Measurements from ENCODE around the gene UCP2.
A peak's percentile ranks its signal among the peaks of the same experiment; 100 is the strongest.

Gene UCP2

GRCh38 chr11:73957654-73958361 is 24.8 kb downstream of the UCP2 start:
- no peak overlapping the region for H3K4me2 ChIP-seq (ENCODE audit: low read length)
- no peak overlapping the region for H3K18ac ChIP-seq (ENCODE audit: low read length)
- no peak overlapping the region for H2BK120ac ChIP-seq (ENCODE audit: low read depth, low read length)
- no peak overlapping the region for H2BK15ac ChIP-seq (replicated peaks; ENCODE audit: low read depth)
- no CpG with 5 or more reads among the region's 25 CpGs for WGBS (ENCODE audit: extremely low coverage, insufficient coverage, low lambda C conversion rate)
- H3K79me2 ChIP-seq (ENCODE audit: control insufficient read depth, insufficient read depth, low read length) = no peaks in the 10 kb centered on the region
- no peak overlapping the region for H2AK5ac ChIP-seq (ENCODE audit: low read length)
- H2BK5ac ChIP-seq (ENCODE audit: low read length) = no peak overlapping the region
- no peak for DNase-seq
- no peak overlapping the region for H3K27ac ChIP-seq (ENCODE audit: low read depth, low read length)
- H3K23ac ChIP-seq (ENCODE audit: low read length) = peak overlapping the region; percentile 30
- no peak overlapping the region for H3K9ac ChIP-seq (ENCODE audit: low read length)
- no peak overlapping the region for H4K8ac ChIP-seq (ENCODE audit: low read depth, low read length)
- H3K27me3 ChIP-seq (ENCODE audit: insufficient read depth, low read length, poor library complexity) = no peaks in the 10 kb centered on the region
- H3K4me3 ChIP-seq (ENCODE audit: low read length) = no peak overlapping the region
- H4K5ac ChIP-seq (ENCODE audit: low read length) = no peak overlapping the region
- peaks cover 1% of the 10 kb centered on the region for H3K36me3 ChIP-seq (ENCODE audit: control insufficient read depth, insufficient read depth, low read length)
- H3K56ac ChIP-seq (ENCODE audit: low read length) = no peak overlapping the region
- H3K4ac ChIP-seq (ENCODE audit: low read depth, low read length) = no peak overlapping the region
- H3K4me1 ChIP-seq (ENCODE audit: control insufficient read depth, low read depth, low read length) = peaks cover 1% of the 10 kb centered on the region
- no peaks in the 10 kb centered on the region for H3K79me1 ChIP-seq (ENCODE audit: low read length)

- H3K23ac ChIP-seq (ENCODE audit: low read length) = no peak overlapping the region
- peaks cover 1% of the 10 kb centered on the region for H3K36me3 ChIP-seq (ENCODE audit: control insufficient read depth, insufficient read depth, low read length)
- no peaks in the 10 kb centered on the region for H3K79me1 ChIP-seq (ENCODE audit: low read length)
- no peak overlapping the region for H3K4ac ChIP-seq (ENCODE audit: low read depth, low read length)
- DNase-seq = no peak
- no peak overlapping the region for H3K4me2 ChIP-seq (ENCODE audit: low read length)
- no peak overlapping the region for H3K4me3 ChIP-seq (ENCODE audit: low read length)
- no peak overlapping the region for H3K18ac ChIP-seq (ENCODE audit: low read length)
- H2BK5ac ChIP-seq (ENCODE audit: low read length) = no peak overlapping the region
- no CpG with 5 or more reads among the region's 29 CpGs for WGBS (ENCODE audit: extremely low coverage, insufficient coverage, low lambda C conversion rate)
- no peak overlapping the region for H2BK120ac ChIP-seq (ENCODE audit: low read depth, low read length)
- H2BK15ac ChIP-seq (replicated peaks; ENCODE audit: low read depth) = no peak overlapping the region
- no peak overlapping the region for H2AK5ac ChIP-seq (ENCODE audit: low read length)
- no peaks in the 10 kb centered on the region for H3K27me3 ChIP-seq (ENCODE audit: insufficient read depth, low read length, poor library complexity)
- no peak overlapping the region for H3K56ac ChIP-seq (ENCODE audit: low read length)
- no peak overlapping the region for H3K9ac ChIP-seq (ENCODE audit: low read length)
- H3K27ac ChIP-seq (ENCODE audit: low read depth, low read length) = no peak overlapping the region
- H3K79me2 ChIP-seq (ENCODE audit: control insufficient read depth, insufficient read depth, low read length) = no peaks in the 10 kb centered on the region
- H4K5ac ChIP-seq (ENCODE audit: low read length) = no peak overlapping the region
- peaks cover 1% of the 10 kb centered on the region for H3K4me1 ChIP-seq (ENCODE audit: control insufficient read depth, low read depth, low read length)
- no peak overlapping the region for H4K8ac ChIP-seq (ENCODE audit: low read depth, low read length)
Observed at GRCh38 chr11:73956876-73957653, 25.6 kb downstream of the UCP2 start.

- H2BK120ac ChIP-seq (ENCODE audit: low read depth, low read length) = no peak overlapping the region
- no peaks in the 10 kb centered on the region for H3K4me1 ChIP-seq (ENCODE audit: control insufficient read depth, low read depth, low read length)
- H3K36me3 ChIP-seq (ENCODE audit: control insufficient read depth, insufficient read depth, low read length) = no peaks in the 10 kb centered on the region
- H3K23ac ChIP-seq (ENCODE audit: low read length) = no peak overlapping the region
- no peak overlapping the region for H4K8ac ChIP-seq (ENCODE audit: low read depth, low read length)
- H2BK15ac ChIP-seq (replicated peaks; ENCODE audit: low read depth) = no peak overlapping the region
- no peak overlapping the region for H2AK5ac ChIP-seq (ENCODE audit: low read length)
- no peak overlapping the region for H3K27ac ChIP-seq (ENCODE audit: low read depth, low read length)
- H3K4ac ChIP-seq (ENCODE audit: low read depth, low read length) = no peak overlapping the region
- no peaks in the 10 kb centered on the region for H3K27me3 ChIP-seq (ENCODE audit: insufficient read depth, low read length, poor library complexity)
- no peak overlapping the region for H3K18ac ChIP-seq (ENCODE audit: low read length)
- DNase-seq = no peak
- H3K4me3 ChIP-seq (ENCODE audit: low read length) = no peak overlapping the region
- H3K4me2 ChIP-seq (ENCODE audit: low read length) = no peak overlapping the region
- no CpG with 5 or more reads among the region's 7 CpGs for WGBS (ENCODE audit: extremely low coverage, insufficient coverage, low lambda C conversion rate)
- H2BK5ac ChIP-seq (ENCODE audit: low read length) = no peak overlapping the region
- no peak overlapping the region for H3K9ac ChIP-seq (ENCODE audit: low read length)
- no peak overlapping the region for H3K56ac ChIP-seq (ENCODE audit: low read length)
- no peaks in the 10 kb centered on the region for H3K79me1 ChIP-seq (ENCODE audit: low read length)
- no peaks in the 10 kb centered on the region for H3K79me2 ChIP-seq (ENCODE audit: control insufficient read depth, insufficient read depth, low read length)
- H4K5ac ChIP-seq (ENCODE audit: low read length) = no peak overlapping the region
Observed at GRCh38 chr11:73951797-73952196, 30.8 kb downstream of the UCP2 start.

- Histone ChIP-seq H3K56ac (ENCODE audit: low read length) (peak within 1 kb of the TSS; percentile 19), H3K4me1 (ENCODE audit: control insufficient read depth, low read depth, low read length) (no peaks in the 10 kb centered on the region), H3K4me3 (ENCODE audit: low read length) (no peak within 1 kb of the TSS), H3K79me1 (ENCODE audit: low read length) (no peaks in the 10 kb centered on the region), H3K27me3 (ENCODE audit: insufficient read depth, low read length, poor library complexity) (no peaks in the 10 kb centered on the region), H4K8ac (ENCODE audit: low read depth, low read length) (no peak within 1 kb of the TSS), H3K27ac (ENCODE audit: low read depth, low read length) (no peak within 1 kb of the TSS), H2BK15ac (replicated peaks; ENCODE audit: low read depth) (no peak within 1 kb of the TSS), H2BK5ac (ENCODE audit: low read length) (no peak within 1 kb of the TSS), H2BK120ac (ENCODE audit: low read depth, low read length) (no peak within 1 kb of the TSS), H3K18ac (ENCODE audit: low read length) (no peak within 1 kb of the TSS), H3K79me2 (ENCODE audit: control insufficient read depth, insufficient read depth, low read length) (no peaks in the 10 kb centered on the region), H3K23ac (ENCODE audit: low read length) (no peak within 1 kb of the TSS), H3K36me3 (ENCODE audit: control insufficient read depth, insufficient read depth, low read length) (no peaks in the 10 kb centered on the region), H3K4me2 (ENCODE audit: low read length) (no peak within 1 kb of the TSS), H4K5ac (ENCODE audit: low read length) (no peak within 1 kb of the TSS), H3K4ac (ENCODE audit: low read depth, low read length) (no peak within 1 kb of the TSS), H2AK5ac (ENCODE audit: low read length) (no peak within 1 kb of the TSS), H3K9ac (ENCODE audit: low read length) (peak within 1 kb of the TSS; percentile 4)
- DNase-seq = peak; percentile 92
- no CpG with 5 or more reads among the region's 12 CpGs for WGBS (ENCODE audit: extremely low coverage, insufficient coverage, low lambda C conversion rate)
Observed at GRCh38 chr11:73950869-73951710, 31.6 kb downstream of the UCP2 start, which contains the start of gene DNAJB13. DNAJB13 (plus strand) TSS chr11:73951026; CDS start chr11:73951070, 44 bp downstream.

- Histone ChIP-seq H3K79me2 (ENCODE audit: control insufficient read depth, insufficient read depth, low read length) (no peaks in the 10 kb centered on the region), H3K27me3 (ENCODE audit: insufficient read depth, low read length, poor library complexity) (no peaks in the 10 kb centered on the region), H3K79me1 (ENCODE audit: low read length) (no peaks in the 10 kb centered on the region), H3K4me1 (ENCODE audit: control insufficient read depth, low read depth, low read length) (no peaks in the 10 kb centered on the region), H2BK15ac (replicated peaks; ENCODE audit: low read depth) (no peak overlapping the region), H3K36me3 (ENCODE audit: control insufficient read depth, insufficient read depth, low read length) (no peaks in the 10 kb centered on the region), H3K4me2 (ENCODE audit: low read length) (no peak overlapping the region), H2BK5ac (ENCODE audit: low read length) (no peak overlapping the region), H4K8ac (ENCODE audit: low read depth, low read length) (no peak overlapping the region), H3K9ac (ENCODE audit: low read length) (no peak overlapping the region), H3K4me3 (ENCODE audit: low read length) (no peak overlapping the region), H3K18ac (ENCODE audit: low read length) (no peak overlapping the region), H4K5ac (ENCODE audit: low read length) (no peak overlapping the region), H3K23ac (ENCODE audit: low read length) (no peak overlapping the region), H2AK5ac (ENCODE audit: low read length) (no peak overlapping the region), H3K56ac (ENCODE audit: low read length) (no peak overlapping the region), H2BK120ac (ENCODE audit: low read depth, low read length) (no peak overlapping the region), H3K27ac (ENCODE audit: low read depth, low read length) (no peak overlapping the region), H3K4ac (ENCODE audit: low read depth, low read length) (no peak overlapping the region)
- no CpG with 5 or more reads among the region's 5 CpGs for WGBS (ENCODE audit: extremely low coverage, insufficient coverage, low lambda C conversion rate)
- no peak for DNase-seq
Observed at GRCh38 chr11:73949912-73950311, 32.7 kb downstream of the UCP2 start.
